ENCODE results near the gene PVALEF.
A peak's percentile ranks its signal among the peaks of the same experiment; 100 is the strongest.

PVALEF gene

DNA sequence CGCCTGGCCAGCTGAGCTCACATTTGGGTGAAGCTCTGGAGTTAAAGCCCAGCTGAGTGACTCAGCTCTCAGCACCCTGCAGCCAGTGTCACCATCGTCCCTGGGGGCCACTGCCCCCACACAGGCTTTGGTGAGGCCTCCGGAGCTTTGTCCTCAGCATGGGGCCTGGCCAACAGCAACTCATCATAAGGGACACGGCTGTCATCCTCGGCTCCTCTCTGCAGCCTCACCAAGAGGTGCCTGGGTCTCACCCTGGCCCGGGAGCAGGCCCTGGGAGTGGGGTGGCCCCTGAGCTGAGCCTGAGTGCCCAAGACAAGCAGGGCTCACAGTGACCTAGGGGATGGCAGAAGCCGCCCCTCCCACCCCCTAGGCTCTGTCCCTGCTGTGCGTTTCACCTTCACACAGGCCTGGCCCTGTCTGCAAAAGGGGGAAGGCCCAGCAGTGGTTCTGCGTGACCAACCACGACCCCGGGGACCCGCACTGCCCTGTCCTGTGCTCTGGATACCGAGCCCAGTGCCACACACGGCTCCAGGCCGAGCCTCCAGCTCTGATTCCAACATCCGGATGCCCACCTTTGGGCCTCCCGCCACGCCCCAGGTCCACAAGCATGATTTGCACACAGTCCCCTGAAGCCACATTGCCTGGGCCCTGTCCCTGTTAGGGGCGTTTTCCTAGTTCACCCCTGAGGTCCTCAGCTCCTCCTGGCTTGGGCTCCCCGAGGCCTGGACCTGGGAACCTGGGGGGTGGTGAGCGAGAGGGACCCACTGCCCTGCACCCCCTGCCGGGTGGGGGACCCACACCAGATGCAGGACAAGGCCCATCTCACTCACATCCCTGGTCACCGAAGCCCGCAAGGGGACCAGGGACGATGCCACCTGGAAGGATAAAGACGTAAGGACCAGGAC is 22.5 kb downstream of the PVALEF start:
- H3K4me3 ChIP-seq (ENCODE audit: low read depth, low read length) = no peak overlapping the region
- H3K27ac ChIP-seq = peak overlapping the region; percentile 1; the same call in 1 of the 2 replicates
- TF ChIP-seq, protein P1, sequence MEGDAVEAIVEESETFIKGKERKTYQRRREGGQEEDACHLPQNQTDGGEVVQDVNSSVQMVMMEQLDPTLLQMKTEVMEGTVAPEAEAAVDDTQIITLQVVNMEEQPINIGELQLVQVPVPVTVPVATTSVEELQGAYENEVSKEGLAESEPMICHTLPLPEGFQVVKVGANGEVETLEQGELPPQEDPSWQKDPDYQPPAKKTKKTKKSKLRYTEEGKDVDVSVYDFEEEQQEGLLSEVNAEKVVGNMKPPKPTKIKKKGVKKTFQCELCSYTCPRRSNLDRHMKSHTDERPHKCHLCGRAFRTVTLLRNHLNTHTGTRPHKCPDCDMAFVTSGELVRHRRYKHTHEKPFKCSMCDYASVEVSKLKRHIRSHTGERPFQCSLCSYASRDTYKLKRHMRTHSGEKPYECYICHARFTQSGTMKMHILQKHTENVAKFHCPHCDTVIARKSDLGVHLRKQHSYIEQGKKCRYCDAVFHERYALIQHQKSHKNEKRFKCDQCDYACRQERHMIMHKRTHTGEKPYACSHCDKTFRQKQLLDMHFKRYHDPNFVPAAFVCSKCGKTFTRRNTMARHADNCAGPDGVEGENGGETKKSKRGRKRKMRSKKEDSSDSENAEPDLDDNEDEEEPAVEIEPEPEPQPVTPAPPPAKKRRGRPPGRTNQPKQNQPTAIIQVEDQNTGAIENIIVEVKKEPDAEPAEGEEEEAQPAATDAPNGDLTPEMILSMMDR (IDR thresholded peaks at IDR 0.05; ENCODE audit: low read depth, low read length) = no peak
- peaks cover 5% of the 10 kb centered on the region for H3K9me3 ChIP-seq (ENCODE audit: severe bottlenecking)
- H3K36me3 ChIP-seq = peaks cover 56% of the 10 kb centered on the region
- no peaks in the 10 kb centered on the region for H3K27me3 ChIP-seq (ENCODE audit: insufficient read depth, low read depth, severe bottlenecking)
- no peak for DNase-seq

- no peak overlapping the region for H3K4me3 ChIP-seq (ENCODE audit: low read depth, low read length)
- no peaks in the 10 kb centered on the region for H3K27me3 ChIP-seq (ENCODE audit: insufficient read depth, low read depth, severe bottlenecking)
- TF ChIP-seq, protein P1 (IDR thresholded peaks at IDR 0.05; ENCODE audit: low read depth, low read length) = no peak
- H3K27ac ChIP-seq = no peak overlapping the region
- no peak for DNase-seq
- peaks cover 63% of the 10 kb centered on the region for H3K36me3 ChIP-seq
- H3K9me3 ChIP-seq (ENCODE audit: severe bottlenecking) = peaks cover 5% of the 10 kb centered on the region
Measured at GRCh38 chr17:81188491-81188840, 23.2 kb downstream of the PVALEF start.

- DNase-seq = no peak
- H3K9me3 ChIP-seq (ENCODE audit: severe bottlenecking) = peaks cover 2% of the 10 kb centered on the region
- no peak overlapping the region for H3K27ac ChIP-seq
- H3K36me3 ChIP-seq = peaks cover 67% of the 10 kb centered on the region
- no peak overlapping the region for H3K4me3 ChIP-seq (ENCODE audit: low read depth, low read length)
- TF ChIP-seq, protein P1 (IDR thresholded peaks at IDR 0.05; ENCODE audit: low read depth, low read length) = no peak
- H3K27me3 ChIP-seq (ENCODE audit: insufficient read depth, low read depth, severe bottlenecking) = no peaks in the 10 kb centered on the region
Measured at GRCh38 chr17:81189016-81189415, 23.7 kb downstream of the PVALEF start.

DNA sequence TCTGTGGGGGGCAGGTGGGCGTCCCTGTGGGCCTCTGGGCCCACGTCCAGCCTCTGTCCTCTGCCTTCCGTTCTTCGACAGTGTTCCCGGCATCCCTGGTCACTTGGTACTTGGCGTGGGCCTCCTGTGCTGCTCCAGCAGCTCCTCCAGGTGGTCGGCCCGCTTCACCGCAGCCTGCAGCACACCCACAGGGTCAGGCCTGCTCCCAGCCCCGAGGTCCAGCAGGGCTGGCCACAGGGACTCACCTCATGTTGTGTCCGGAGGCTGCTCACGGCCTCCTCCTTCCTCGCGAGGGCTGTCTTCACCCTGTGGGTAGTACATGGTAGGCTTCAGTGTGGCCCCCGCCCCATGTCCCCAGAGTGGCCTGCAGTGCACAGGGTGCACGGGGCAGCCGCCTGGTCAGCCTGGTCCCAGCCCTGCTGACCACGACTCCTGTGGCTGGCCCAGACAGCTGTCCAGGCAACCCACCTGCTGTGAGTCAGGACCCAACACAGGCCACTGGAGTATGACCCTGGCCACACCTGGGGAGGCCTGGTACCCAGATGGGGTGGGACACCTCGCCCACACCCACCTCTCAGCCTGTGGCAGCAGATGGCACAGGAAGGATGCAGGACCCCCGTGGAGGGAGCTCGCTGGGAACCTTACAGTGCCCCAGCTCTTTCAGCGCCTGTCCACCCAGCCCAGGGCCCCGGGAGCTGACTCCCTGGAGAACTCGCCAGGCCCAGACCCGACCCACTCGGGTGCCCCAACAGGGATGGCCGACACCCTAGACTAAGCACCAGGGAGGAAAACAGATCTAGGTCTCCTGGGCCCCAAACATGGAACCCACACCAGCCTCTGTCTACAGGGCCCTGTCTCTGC is 24.6 kb downstream of the PVALEF start:
- H3K36me3 ChIP-seq = peaks cover 76% of the 10 kb centered on the region
- no peaks in the 10 kb centered on the region for H3K9me3 ChIP-seq (ENCODE audit: severe bottlenecking)
- TF ChIP-seq, protein P1 (IDR thresholded peaks at IDR 0.05; ENCODE audit: low read depth, low read length) = peak; percentile 91
- DNase-seq = peak; percentile 79
- no peak overlapping the region for H3K4me3 ChIP-seq (ENCODE audit: low read depth, low read length)
- no peak overlapping the region for H3K27ac ChIP-seq
- no peaks in the 10 kb centered on the region for H3K27me3 ChIP-seq (ENCODE audit: insufficient read depth, low read depth, severe bottlenecking)

- no peaks in the 10 kb centered on the region for H3K27me3 ChIP-seq (ENCODE audit: insufficient read depth, low read depth, severe bottlenecking)
- H3K9me3 ChIP-seq (ENCODE audit: severe bottlenecking) = no peaks in the 10 kb centered on the region
- no peak overlapping the region for H3K4me3 ChIP-seq (ENCODE audit: low read depth, low read length)
- TF ChIP-seq, protein P1 (IDR thresholded peaks at IDR 0.05; ENCODE audit: low read depth, low read length) = no peak
- DNase-seq = no peak
- H3K27ac ChIP-seq = no peak overlapping the region
- peaks cover 83% of the 10 kb centered on the region for H3K36me3 ChIP-seq
Measured at GRCh38 chr17:81190591-81190990, 25.3 kb downstream of the PVALEF start.

All from WERI-Rb-1 (cell line).